H1 (cell line): ENCODE results near the gene DYNLL2. TPM values are rescaled to one million over a fixed set of nuclear protein-coding genes. Genes with fewer than 3 reads are reported as not detected.

Source experiments
- CTCF ChIA-PET: fragments of 300-600 bp; sonication (Branson Sonifier 250); formaldehyde crosslinking; loops from one replicate; lab custom pipeline; 2021; ENCODE audit not compliant: partially characterized antibody; lab: Charles Lee
- POLR2A ChIA-PET: fragments of 300-600 bp; sonication (Branson Sonifier 250); formaldehyde crosslinking; loops from one replicate; lab custom pipeline; 2021; ENCODE audit warnings: inconsistent platforms; ENCODE audit not compliant: partially characterized antibody; lab: Charles Lee
- DNase-seq, 2 experiments: peaks; one replicate each; pipeline versions ENCODE4 v3.0.0 to v3.0.0-alpha.2; 2010 to 2022; ENCODE audit warnings: low spot score in 2 of 2, low read depth in 1 of 2, mixed read lengths in 1 of 2
- FAIRE-seq: peaks from 2 replicates; lab custom pipeline; 2011; peaks lifted over from hg19 to GRCh38; lab: Jason Lieb, UNC
- H2AFZ ChIP-seq: 2 replicates; pipeline ENCODE4 v1.8.1; 2012; ENCODE audit warnings: low read length, inconsistent platforms
- H2AK5ac ChIP-seq: 2 replicates; pipeline ENCODE4 v1.6.1; 2013; ENCODE audit warnings: low read depth, low read length
- H2BK120ac ChIP-seq: replicated peaks from 2 replicates; pipeline ENCODE3; 2013; ENCODE audit warnings: low read depth, low read length, inconsistent platforms
- H2BK12ac ChIP-seq: 2 replicates; pipeline ENCODE4 v1.6.1; 2013; ENCODE audit warnings: low read depth, low read length
- H2BK15ac ChIP-seq: 2 replicates; pipeline ENCODE4 v1.6.1; 2013; ENCODE audit warnings: low read length
- H2BK20ac ChIP-seq: 2 replicates; pipeline ENCODE4 v1.6.1; 2013; ENCODE audit warnings: low read length
- H2BK5ac ChIP-seq: 2 replicates; pipeline ENCODE4 v1.6.1; 2013; ENCODE audit warnings: low read depth, low read length
- H3K14ac ChIP-seq: 2 replicates; pipeline ENCODE4 v1.6.1; 2013; ENCODE audit warnings: inconsistent platforms; ENCODE audit not compliant: insufficient read length
- H3K18ac ChIP-seq: 2 replicates; pipeline ENCODE4 v1.6.1; 2013; ENCODE audit warnings: low read length; ENCODE audit errors: extremely low read depth
- H3K23ac ChIP-seq: 2 replicates; pipeline ENCODE4 v1.6.1; 2013; ENCODE audit warnings: inconsistent platforms; ENCODE audit not compliant: insufficient read length
- H3K23me2 ChIP-seq: 2 replicates; pipeline ENCODE4 v1.6.1; 2013; ENCODE audit warnings: low read depth, low read length
- H3K27ac ChIP-seq: 2 replicates; pipeline ENCODE4 v1.6.1; 2011; ENCODE audit warnings: low read depth, low read length, inconsistent platforms
- H3K27me3 ChIP-seq, 4 experiments: replicated peaks in 1 of 4; 1 replicate in 1 of 4; 2 replicates in 3 of 4; pipeline versions ENCODE4 v1.6.1 to v1.8.1; 2011 to 2013; ENCODE audit warnings: low read length in 3 of 4, mild to moderate bottlenecking in 3 of 4, inconsistent platforms in 2 of 4, mixed read lengths in 2 of 4, moderate library complexity in 1 of 4; ENCODE audit not compliant: control insufficient read depth in 3 of 4, insufficient read depth in 3 of 4; ENCODE audit errors: extremely low read depth in 1 of 4
- H3K36me3 ChIP-seq, 4 experiments: 2 replicates each; pipeline versions ENCODE4 v1.6.1 to v1.8.1; 2011 to 2013; ENCODE audit warnings: mild to moderate bottlenecking in 4 of 4, low read length in 3 of 4, moderate library complexity in 2 of 4, control low read depth in 1 of 4, inconsistent platforms in 1 of 4; ENCODE audit not compliant: insufficient read depth in 4 of 4, control insufficient read depth in 2 of 4
- H3K4ac ChIP-seq: replicated peaks from 2 replicates; pipeline ENCODE3; 2013; ENCODE audit warnings: low read length, low read depth, mixed read lengths, inconsistent platforms; ENCODE audit not compliant: insufficient read length
- H3K4me1 ChIP-seq, 4 experiments: replicated peaks in 1 of 4; 1 replicate in 1 of 4; 2 replicates in 3 of 4; pipeline versions ENCODE4 v1.6.1 to v1.8.1; 2011 to 2013; ENCODE audit warnings: low read length in 3 of 4, inconsistent platforms in 2 of 4, mixed read lengths in 1 of 4; ENCODE audit not compliant: insufficient read depth in 4 of 4, control insufficient read depth in 3 of 4
- H3K4me2 ChIP-seq, 2 experiments: 2 replicates each; pipeline versions ENCODE4 v1.6.1 to v1.8.1; 2011 to 2013; ENCODE audit warnings: low read depth in 2 of 2, low read length in 2 of 2, control low read depth in 1 of 2, inconsistent platforms in 1 of 2, mild to moderate bottlenecking in 1 of 2; ENCODE audit not compliant: insufficient read depth in 1 of 2
- H3K4me3 ChIP-seq, 4 experiments: fragments of 200-600, 300-600 bp in 1 of 4; sonication (generic), shearing (Covaris generic), sonication (Bioruptor Twin) in 1 of 4; 2 replicates each; pipeline versions ENCODE4 v1.5.1 to v1.8.1; 2011 to 2016; ENCODE audit warnings: low read length in 4 of 4, low read depth in 3 of 4, control low read depth in 2 of 4, inconsistent platforms in 2 of 4, mild to moderate bottlenecking in 2 of 4, mixed read lengths in 1 of 4, moderate library complexity in 1 of 4; ENCODE audit not compliant: insufficient read depth in 2 of 4; ENCODE audit errors: extremely low read depth in 1 of 4
- H3K56ac ChIP-seq: replicated peaks from 2 replicates; pipeline ENCODE3; 2013; ENCODE audit warnings: low read depth, mild to moderate bottlenecking, mixed read lengths, low read length, inconsistent platforms; ENCODE audit not compliant: insufficient read length
- H3K79me1 ChIP-seq: 2 replicates; pipeline ENCODE4 v1.6.1; 2013; ENCODE audit warnings: low read depth, low read length, control low read depth
- H3K79me2 ChIP-seq, 2 experiments: 2 replicates each; pipeline versions ENCODE4 v1.6.1 to v1.8.1; 2012 to 2013; ENCODE audit warnings: low read length in 2 of 2, mild to moderate bottlenecking in 2 of 2, inconsistent platforms in 1 of 2; ENCODE audit not compliant: insufficient read depth in 2 of 2, control insufficient read depth in 1 of 2
- H3K9ac ChIP-seq, 4 experiments: replicated peaks in 1 of 4; 1 replicate in 1 of 4; 2 replicates in 3 of 4; pipeline versions ENCODE4 v1.6.1 to v1.8.1; 2011 to 2013; ENCODE audit warnings: low read depth in 3 of 4, low read length in 3 of 4, control low read depth in 2 of 4, mild to moderate bottlenecking in 2 of 4, moderate library complexity in 2 of 4, inconsistent platforms in 1 of 4; ENCODE audit errors: extremely low read depth in 1 of 4
- H3K9me3 ChIP-seq, 2 experiments: 2 replicates each; pipeline versions ENCODE4 v1.6.1 to v1.8.1; 2012 to 2013; ENCODE audit warnings: mild to moderate bottlenecking in 2 of 2, moderate library complexity in 2 of 2, control low read depth in 1 of 2, inconsistent platforms in 1 of 2, low read depth in 1 of 2, low read length in 1 of 2, mixed read lengths in 1 of 2; ENCODE audit not compliant: insufficient read depth in 2 of 2
- H4K20me1 ChIP-seq, 2 experiments: replicated peaks in 1 of 2; 2 replicates each; pipeline versions ENCODE3 to v1.8.1; 2011 to 2013; ENCODE audit warnings: inconsistent platforms in 2 of 2, low read length in 2 of 2, mild to moderate bottlenecking in 1 of 2; ENCODE audit not compliant: insufficient read depth in 2 of 2, control insufficient read depth in 1 of 2
- H4K5ac ChIP-seq: 2 replicates; pipeline ENCODE4 v1.6.1; 2013; ENCODE audit warnings: low read length, low read depth, mixed read lengths, inconsistent platforms; ENCODE audit not compliant: insufficient read length
- H4K8ac ChIP-seq: 2 replicates; pipeline ENCODE4 v1.8.0; 2013; ENCODE audit warnings: mild to moderate bottlenecking, moderate library complexity, low read length, inconsistent platforms; ENCODE audit not compliant: insufficient read depth; ENCODE audit errors: extremely low read depth
- H4K91ac ChIP-seq: replicated peaks from 2 replicates; pipeline ENCODE3; 2013; ENCODE audit warnings: low read length, mixed read lengths, inconsistent platforms; ENCODE audit not compliant: insufficient read length
- JUND ChIP-seq: IDR thresholded peaks from 2 replicates; pipeline ENCODE4 v1.6.1; 2011; ENCODE audit warnings: mild to moderate bottlenecking, improper control_type of control experiment, low read length
- KDM5A ChIP-seq: fragments of 200-600 bp; IDR thresholded peaks from 2 replicates; pipeline ENCODE4 v1.7.1; 2012; ENCODE audit warnings: mild to moderate bottlenecking, low read length, inconsistent platforms, mixed read lengths
- MAFK ChIP-seq: IDR thresholded peaks from 2 replicates; pipeline ENCODE4 v1.6.1; 2012; ENCODE audit warnings: low read depth, mild to moderate bottlenecking, improper control_type of control experiment, low read length
- POLR2A ChIP-seq, 2 experiments: IDR thresholded peaks; 1 replicate in 1 of 2; 2 replicates in 1 of 2; pipeline ENCODE4 v1.6.1; 2011; ENCODE audit warnings: low read depth in 2 of 2, low read length in 2 of 2, mild to moderate bottlenecking in 2 of 2; ENCODE audit errors: control extremely low read depth in 1 of 2
- POU5F1 ChIP-seq: IDR thresholded peaks from 2 replicates; pipeline ENCODE4 v1.6.1; 2011; ENCODE audit warnings: low read depth, mild to moderate bottlenecking, low read length, moderate library complexity
- RAD21 ChIP-seq, 2 experiments: IDR thresholded peaks in 1 of 2; conservative IDR thresholded peaks in 1 of 2; 2 replicates each; pipeline ENCODE4 v1.6.1; 2011; ENCODE audit warnings: low read depth in 2 of 2, low read length in 2 of 2, improper control_type of control experiment in 1 of 2, inconsistent platforms in 1 of 2, mild to moderate bottlenecking in 1 of 2, moderate library complexity in 1 of 2
- RNF2 ChIP-seq: fragments of 200-900, 300-1000 bp; sonication (generic); IDR thresholded peaks from 2 replicates; pipeline ENCODE4 v1.7.1; 2016; ENCODE audit warnings: borderline replicate concordance, low read depth, mild to moderate bottlenecking, antibody characterized with exemption, low read length; ENCODE audit not compliant: poor library complexity, severe bottlenecking; ENCODE audit errors: missing control alignments
- SIN3A ChIP-seq, 2 experiments: IDR thresholded peaks in 1 of 2; conservative IDR thresholded peaks in 1 of 2; 2 replicates each; pipeline ENCODE4 v1.6.1; 2011 to 2012; ENCODE audit warnings: low read length in 2 of 2, improper control_type of control experiment in 1 of 2, low read depth in 1 of 2, mild to moderate bottlenecking in 1 of 2
- SIRT6 ChIP-seq: IDR thresholded peaks from one replicate; pipeline ENCODE4 v1.7.1; 2012; ENCODE audit warnings: low read length, inconsistent platforms
- TAF1 ChIP-seq: IDR thresholded peaks from 2 replicates; pipeline ENCODE4 v1.6.1; 2011; ENCODE audit warnings: mild to moderate bottlenecking, low read depth, low read length
- ZNF274 ChIP-seq: IDR thresholded peaks from 2 replicates; pipeline ENCODE4 v1.7.0; 2012; ENCODE audit warnings: low read length, borderline replicate concordance; ENCODE audit errors: extremely low read depth
- WGBS, 2 experiments: shearing (Covaris generic) in 1 of 2; methylation state at CpG; one replicate each; pipeline versions ENCODE4 v1.1.6 to v1.1.7; 2013 to 2015; ENCODE audit warnings: low lambda C conversion rate in 2 of 2, mixed read lengths in 2 of 2, inconsistent platforms in 1 of 2, low coverage in 1 of 2, missing lambda C conversion rate in 1 of 2; ENCODE audit not compliant: insufficient replicate concordance in 2 of 2, insufficient coverage in 1 of 2, insufficient read length in 1 of 2; ENCODE audit errors: extremely low coverage in 1 of 2, missing lambda C conversion rate in 1 of 2; 5-methylcytosine and 5-hydroxymethylcytosine counted together
- polyA plus RNA-seq, 7 experiments: library from polyadenylated mRNA; depleted of rRNA in 3 of 7; stranded (reverse) in 5 of 7; unstranded in 2 of 7; fragments of >200 nt in 5 of 7; fragments of 200-250 nt in 2 of 7; gene quantifications; 1 replicate in 5 of 7; 2 replicates in 1 of 7; 4 replicates in 1 of 7; pipeline versions ENCODE4 v1.2.1 to v1.2.3, GENCODE V29; 2011 to 2013; ENCODE audit warnings: missing spikeins in 2 of 7, mixed read lengths in 2 of 7
- total RNA-seq: library from RNA; stranded (reverse); fragmentation: NEBNext Ultra II Directional; extraction: Animal tissue kit (Norgen Biotek cat#: 25700); gene quantifications from 2 replicates; pipeline ENCODE4 v1.2.1, GENCODE V29; 2021
- TF ChIP-seq, protein P1 (sequence below): IDR thresholded peaks from 2 replicates; pipeline ENCODE4 v1.6.1; 2012; ENCODE audit warnings: low read length, inconsistent platforms

The DYNLL2 gene
- total and polyA plus RNA-seq, 2 of the 8 experiments (the other 6 are each of a cell fraction or from before 2014, with no cell fraction given), result 19.8 to 52.7 TPM

DNA sequence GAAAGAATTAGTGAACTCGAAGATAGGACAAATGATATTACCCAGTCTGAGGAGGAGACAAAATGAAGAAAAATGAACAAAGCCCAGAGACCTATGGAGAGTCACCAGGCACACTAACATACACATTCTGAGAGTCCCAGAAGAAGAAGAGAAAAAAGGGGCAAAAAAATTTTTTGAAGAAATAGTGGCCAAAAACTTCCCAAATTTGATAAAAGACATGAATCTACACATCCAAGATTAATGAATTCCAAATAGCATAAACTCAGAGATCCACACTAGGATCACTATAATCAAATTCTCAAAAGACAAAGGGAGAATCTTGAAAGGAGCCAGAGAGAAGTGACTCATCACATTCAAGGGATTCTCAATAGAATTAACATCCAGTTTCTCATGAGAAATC, 61.6 kb downstream of the DYNLL2 start:
- Histone ChIP-seq H3K4me2 (no peak overlapping the region), H3K18ac (no peak overlapping the region), H3K9me3 (peaks cover 8 to 22% of the 10 kb centered on the region in 2 experiments; a peak in 3 of 4 replicates), H3K27ac (no peak overlapping the region), H3K4me3 (no peak overlapping the region), H2AFZ (no peak overlapping the region), H2BK20ac (no peak overlapping the region), H3K56ac (no peak overlapping the region), H4K5ac (no peak overlapping the region), H4K8ac (no peak overlapping the region), H3K23me2 (no peaks in the 10 kb centered on the region), H2AK5ac (no peak overlapping the region), H3K79me1 (no peaks in the 10 kb centered on the region), H3K4me1 (no peaks in the 10 kb centered on the region; a peak in 1 of 7 replicates), H3K23ac (no peak overlapping the region), H3K27me3 (peaks cover 0 to under 1% (median 0%) of the 10 kb centered on the region in 4 experiments; a peak in 2 of 7 replicates), H2BK12ac (no peak overlapping the region), H2BK120ac (no peak overlapping the region), H3K36me3 (no peaks in the 10 kb centered on the region), H3K9ac (no peak overlapping the region), H4K91ac (no peak overlapping the region), H3K4ac (no peak overlapping the region), H3K14ac (no peak overlapping the region), H3K79me2 (no peaks in the 10 kb centered on the region), H2BK15ac (no peak overlapping the region), H2BK5ac (no peak overlapping the region), H4K20me1 (no peaks in the 10 kb centered on the region)
- WGBS, 2 experiments, result 88% methylated on average over 1 of the region's 1 CpG; no CpG with 5 or more reads in 1 of the 2 experiments
- FAIRE-seq, result no peak
- DNase-seq, result no peak
- ChIA-PET CTCF (interaction anchor here (0.6 kb wide), 1 partner anchor 547 kb away, joined by 3 read pairs; no protein-coding TSS in a partner anchor), POLR2A (no interaction called here)
- TF ChIP-seq RAD21 (IDR thresholded peaks at IDR 0.05 in 1 of 2, conservative IDR thresholded peaks at IDR 0.05 in 1 of 2; ENCODE audit: low read depth in 2 of 2, low read length in 2 of 2) (no peak), MAFK (no peak), KDM5A (no peak), POU5F1 (no peak), TAF1 (no peak), SIN3A (conservative IDR thresholded peaks at IDR 0.05 in 1 of 2, IDR thresholded peaks at IDR 0.05 in 1 of 2; ENCODE audit: low read depth in 1 of 2, low read length in 2 of 2) (no peak), POLR2A (IDR thresholded peaks at IDR 0.05; ENCODE audit: control extremely low read depth in 1 of 2, low read depth in 2 of 2, low read length in 2 of 2) (no peak), SIRT6 (no peak), JUND (no peak), RNF2 (no peak), ZNF274 (no peak)
- TF ChIP-seq, protein P1, sequence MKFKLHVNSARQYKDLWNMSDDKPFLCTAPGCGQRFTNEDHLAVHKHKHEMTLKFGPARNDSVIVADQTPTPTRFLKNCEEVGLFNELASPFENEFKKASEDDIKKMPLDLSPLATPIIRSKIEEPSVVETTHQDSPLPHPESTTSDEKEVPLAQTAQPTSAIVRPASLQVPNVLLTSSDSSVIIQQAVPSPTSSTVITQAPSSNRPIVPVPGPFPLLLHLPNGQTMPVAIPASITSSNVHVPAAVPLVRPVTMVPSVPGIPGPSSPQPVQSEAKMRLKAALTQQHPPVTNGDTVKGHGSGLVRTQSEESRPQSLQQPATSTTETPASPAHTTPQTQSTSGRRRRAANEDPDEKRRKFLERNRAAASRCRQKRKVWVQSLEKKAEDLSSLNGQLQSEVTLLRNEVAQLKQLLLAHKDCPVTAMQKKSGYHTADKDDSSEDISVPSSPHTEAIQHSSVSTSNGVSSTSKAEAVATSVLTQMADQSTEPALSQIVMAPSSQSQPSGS, result no peak
